ENCODE results near the gene DAB1. TPM values are rescaled to one million over a fixed set of nuclear protein-coding genes. Genes with fewer than 3 reads are reported as not detected.
A peak's percentile ranks its signal among the peaks of the same experiment; 100 is the strongest.

The DAB1 gene
- total RNA-seq, 1 experiment from 2014 or later, result not detected

DNA sequence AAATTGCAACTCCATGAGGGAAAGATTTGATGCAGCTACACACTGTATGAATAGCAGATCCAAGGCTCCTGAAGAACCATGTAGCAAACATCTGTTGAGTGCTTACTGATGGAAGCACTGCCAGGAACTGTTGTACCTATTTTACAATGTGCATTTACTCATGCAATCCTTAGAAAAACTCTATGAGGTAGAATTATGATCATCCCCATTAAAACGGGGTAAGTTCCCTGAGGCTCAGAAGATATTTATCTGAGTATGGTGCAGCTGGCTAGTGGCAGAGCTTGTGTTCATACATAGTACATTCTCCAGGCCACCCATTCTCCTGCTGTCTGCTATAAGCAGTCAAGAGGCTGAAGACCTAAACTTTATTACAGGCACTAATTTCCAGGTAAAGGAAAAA is 403.6 kb downstream of the DAB1 start:
- no peak for DNase-seq (ENCODE audit: low read depth, low spot score)
- in situ Hi-C loops (cut with HindIII; ENCODE audit: low pct_unique_long_range_greater_than_20kb, low sequenced_read_pairs), result no loop called here

- in situ Hi-C loops (cut with HindIII; ENCODE audit: low pct_unique_long_range_greater_than_20kb, low sequenced_read_pairs), result no loop called here
- DNase-seq (ENCODE audit: low read depth, low spot score), result no peak
Measured at GRCh38 chr1:57019236-57019839, 404.5 kb downstream of the DAB1 start.

DNA sequence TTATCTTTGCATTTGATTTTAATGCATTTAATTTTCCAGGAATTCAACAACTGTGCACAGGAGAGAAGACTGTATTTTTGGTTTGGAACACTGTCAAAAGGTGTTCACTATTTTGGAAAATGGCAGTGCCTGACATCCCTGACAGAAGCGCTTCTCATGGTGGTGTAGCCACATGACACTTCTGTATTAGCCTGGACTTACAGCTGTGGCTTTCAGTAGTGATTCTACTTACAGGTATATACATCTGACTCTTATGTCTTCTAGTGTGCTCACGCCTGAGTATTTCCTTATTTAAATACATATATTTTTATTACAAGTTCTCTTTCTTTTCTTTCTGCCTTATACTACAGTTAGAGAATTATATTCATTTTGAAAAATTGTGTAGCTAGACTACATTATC is 405.7 kb downstream of the DAB1 start:
- in situ Hi-C loops (cut with HindIII; ENCODE audit: low pct_unique_long_range_greater_than_20kb, low sequenced_read_pairs), result no loop called here
- DNase-seq (ENCODE audit: low read depth, low spot score), result no peak

DNA sequence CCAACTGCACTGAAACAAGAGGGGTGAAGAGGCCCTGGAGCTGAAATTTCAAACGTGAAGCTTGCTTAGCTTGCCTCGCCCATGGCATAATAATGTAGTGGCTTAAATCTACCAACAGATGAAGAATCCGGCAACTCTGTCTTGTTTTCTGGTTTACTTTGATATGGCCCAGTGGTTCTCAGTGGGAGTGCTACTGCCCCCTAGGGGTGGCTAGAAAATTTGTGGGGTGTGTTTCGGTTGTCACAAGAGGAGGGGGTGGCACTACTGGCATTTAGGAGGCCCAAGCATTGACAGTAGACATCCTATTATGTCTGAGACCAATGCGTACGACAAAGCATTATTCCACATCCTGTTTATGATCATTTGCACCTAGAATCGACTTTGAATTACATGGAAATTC is 406.1 kb downstream of the DAB1 start:
- DNase-seq (ENCODE audit: low read depth, low spot score), result peak; percentile 48
- in situ Hi-C loops (cut with HindIII; ENCODE audit: low pct_unique_long_range_greater_than_20kb, low sequenced_read_pairs), result no loop called here

DNA sequence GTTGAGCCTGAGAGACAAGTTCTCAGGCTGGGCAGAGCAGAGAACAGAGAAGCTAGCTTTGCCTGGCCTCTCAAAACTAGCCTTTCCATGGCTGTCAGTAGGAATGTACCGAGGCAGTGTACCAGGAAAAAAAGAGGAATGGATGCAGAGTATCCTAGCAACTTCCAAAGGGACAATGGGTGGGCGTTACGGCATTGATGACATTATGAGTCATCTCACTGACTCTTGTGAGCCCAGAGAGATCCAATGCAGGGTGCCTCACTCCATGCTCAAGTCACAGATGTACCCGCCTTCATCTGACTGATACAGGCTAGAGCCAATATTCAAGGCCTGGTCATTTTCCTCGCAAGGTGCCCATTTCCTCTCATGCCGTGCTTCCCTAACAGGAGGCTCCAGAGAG is 406.7 kb downstream of the DAB1 start:
- in situ Hi-C loops (cut with HindIII; ENCODE audit: low pct_unique_long_range_greater_than_20kb, low sequenced_read_pairs), result no loop called here
- DNase-seq (ENCODE audit: low read depth, low spot score), result no peak

DNA sequence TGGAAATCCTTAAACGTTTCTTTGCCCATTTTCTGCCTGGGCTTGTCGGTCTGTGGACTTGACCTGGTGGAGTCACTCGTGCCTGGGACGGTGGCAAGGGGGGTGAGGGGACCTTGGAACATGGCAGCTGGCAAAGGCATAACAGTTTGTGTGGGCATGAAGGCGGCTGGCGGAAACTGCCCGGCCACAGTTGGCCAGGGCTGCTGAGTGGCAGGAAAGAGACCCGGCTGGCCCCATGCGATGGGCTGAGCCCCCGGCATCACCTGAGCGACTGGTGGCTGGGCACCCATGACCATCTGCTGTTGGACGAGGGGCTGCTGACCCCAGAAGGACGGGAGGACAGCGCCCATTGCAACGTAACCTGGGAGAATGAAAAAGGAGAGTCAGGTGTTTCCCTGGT is 408.8 kb downstream of the DAB1 start:
- DNase-seq (ENCODE audit: low read depth, low spot score), result no peak
- in situ Hi-C loops (cut with HindIII; ENCODE audit: low pct_unique_long_range_greater_than_20kb, low sequenced_read_pairs), result no loop called here

GRCh38 chr1:57013522-57013921 is 410.3 kb downstream of the DAB1 start:
- in situ Hi-C loops (cut with HindIII; ENCODE audit: low pct_unique_long_range_greater_than_20kb, low sequenced_read_pairs), result no loop called here
- DNase-seq (ENCODE audit: low read depth, low spot score), result no peak

DNA sequence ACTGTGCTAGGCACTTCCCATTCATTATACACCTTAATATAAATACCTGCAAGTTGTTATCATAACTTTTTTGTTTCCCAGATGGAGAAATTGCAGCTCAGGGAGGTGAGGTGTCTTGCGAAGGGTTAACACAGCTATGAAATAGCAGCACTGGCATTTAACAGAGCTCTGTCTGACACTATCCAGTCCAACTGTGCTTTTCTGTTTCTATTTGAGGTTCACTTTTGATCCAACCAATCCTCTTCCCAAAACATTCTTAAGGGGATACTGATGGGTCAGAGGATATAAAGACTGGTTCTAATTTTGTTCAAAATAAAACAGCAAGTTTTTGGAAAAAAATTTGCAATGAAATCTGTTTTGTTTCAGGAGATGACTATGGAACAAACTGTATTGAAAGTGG is 411.5 kb downstream of the DAB1 start:
- in situ Hi-C loops (cut with HindIII; ENCODE audit: low pct_unique_long_range_greater_than_20kb, low sequenced_read_pairs), result no loop called here
- no peak for DNase-seq (ENCODE audit: low read depth, low spot score)

DNA sequence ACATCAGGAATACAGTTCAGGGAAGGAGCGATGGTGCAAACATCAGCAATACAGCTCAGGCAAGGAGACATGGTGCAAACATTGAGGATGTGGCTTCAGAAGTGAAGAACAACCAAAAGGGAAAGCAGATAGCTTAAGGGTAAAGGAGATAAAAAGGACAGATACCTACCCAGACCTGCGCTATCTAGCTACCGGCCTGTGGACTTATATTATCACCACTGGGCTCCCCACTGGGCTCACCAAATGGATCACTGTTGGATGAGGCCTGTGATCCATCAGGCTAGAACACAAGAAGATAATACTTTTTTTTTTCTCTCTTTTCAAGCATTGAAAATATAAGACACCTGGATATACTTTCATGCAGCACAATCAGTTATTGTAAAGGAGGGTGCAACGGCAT is 413.3 kb downstream of the DAB1 start:
- in situ Hi-C loops (cut with HindIII; ENCODE audit: low pct_unique_long_range_greater_than_20kb, low sequenced_read_pairs), result no loop called here
- no peak for DNase-seq (ENCODE audit: low read depth, low spot score)

DNA sequence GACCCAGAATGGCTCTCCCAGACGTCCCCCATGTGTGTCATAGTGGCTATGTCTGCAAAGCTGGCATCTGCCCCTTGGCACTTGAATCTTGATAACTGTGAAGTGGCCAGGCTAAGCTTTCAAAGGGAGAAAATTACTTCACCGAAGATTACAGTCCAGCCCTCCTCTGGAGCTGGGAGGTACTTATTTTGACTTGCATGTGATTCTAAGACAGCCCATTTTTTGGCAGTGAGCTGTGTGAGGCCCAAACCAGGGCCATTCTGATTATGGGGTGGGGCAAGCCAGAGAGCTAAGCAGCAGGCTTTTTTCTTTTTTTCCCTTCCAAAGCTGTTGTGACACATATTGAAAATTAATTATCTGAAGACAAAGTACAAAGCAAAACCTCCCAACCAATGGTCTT is 415.9 kb downstream of the DAB1 start:
- DNase-seq (ENCODE audit: low read depth, low spot score), result no peak
- in situ Hi-C loops (cut with HindIII; ENCODE audit: low pct_unique_long_range_greater_than_20kb, low sequenced_read_pairs), result no loop called here

DNA sequence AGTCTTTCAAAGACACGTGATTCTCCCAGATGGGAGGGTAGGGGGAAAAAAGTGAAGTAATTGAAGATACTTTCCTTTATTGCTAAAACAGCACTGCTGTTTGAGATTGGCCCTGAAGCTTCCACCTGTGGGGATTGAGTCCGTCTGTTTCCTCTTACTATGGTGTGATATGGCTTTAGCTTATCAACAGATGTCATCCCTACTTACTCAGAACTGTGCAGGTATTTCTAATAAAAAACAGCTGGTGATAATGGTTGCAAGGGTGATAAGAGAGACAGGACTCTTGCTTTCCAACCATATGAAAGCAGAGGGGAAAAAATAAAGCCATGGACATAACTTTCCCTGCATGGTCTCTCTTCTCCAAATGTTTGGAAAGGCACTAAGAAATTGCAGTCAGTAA is 416.4 kb downstream of the DAB1 start:
- in situ Hi-C loops (cut with HindIII; ENCODE audit: low pct_unique_long_range_greater_than_20kb, low sequenced_read_pairs), result no loop called here
- DNase-seq (ENCODE audit: low read depth, low spot score), result no peak

- in situ Hi-C loops (cut with HindIII; ENCODE audit: low pct_unique_long_range_greater_than_20kb, low sequenced_read_pairs), result no loop called here
- no peak for DNase-seq (ENCODE audit: low read depth, low spot score)
Measured at GRCh38 chr1:57003398-57004139, 420.3 kb downstream of the DAB1 start.

DNA sequence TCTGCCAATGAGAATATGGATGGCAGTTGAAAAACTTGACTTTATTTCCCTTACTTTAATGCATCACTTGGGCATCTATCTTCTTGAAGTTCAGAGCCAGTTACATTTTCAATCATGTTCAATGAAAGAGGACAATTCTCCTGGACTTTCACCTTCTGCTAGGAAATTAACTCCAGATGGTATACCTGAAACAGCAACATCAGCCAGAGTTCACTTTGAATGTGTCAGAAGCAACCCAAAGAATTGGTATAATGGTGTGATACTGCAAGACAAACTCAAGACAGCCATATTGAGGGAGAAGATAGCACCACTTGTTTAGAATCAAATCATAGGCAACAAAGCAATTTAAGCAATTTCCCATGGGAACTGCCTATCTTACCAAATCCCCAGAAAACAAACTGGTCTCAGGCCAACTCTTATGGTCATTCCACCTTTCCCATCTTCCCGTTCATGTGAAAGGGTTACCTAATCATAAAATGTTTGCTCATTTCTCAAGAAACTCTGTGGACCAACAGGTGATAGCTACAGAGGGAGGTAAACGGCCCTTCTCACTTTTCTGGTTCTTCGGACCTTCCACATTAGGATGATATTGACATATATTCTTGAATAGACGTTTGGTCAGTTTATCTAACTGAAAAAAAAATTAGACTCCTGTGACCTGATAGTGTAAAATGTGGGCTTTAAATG is 428.3 kb downstream of the DAB1 start:
- in situ Hi-C loops (cut with HindIII; ENCODE audit: low pct_unique_long_range_greater_than_20kb, low sequenced_read_pairs), result no loop called here
- DNase-seq (ENCODE audit: low read depth, low spot score), result no peak

GRCh38 chr1:56993475-56993874 is 430.4 kb downstream of the DAB1 start:
- DNase-seq (ENCODE audit: low read depth, low spot score), result no peak
- in situ Hi-C loops (cut with HindIII; ENCODE audit: low pct_unique_long_range_greater_than_20kb, low sequenced_read_pairs), result no loop called here

- no peak for DNase-seq (ENCODE audit: low read depth, low spot score)
- in situ Hi-C loops (cut with HindIII; ENCODE audit: low pct_unique_long_range_greater_than_20kb, low sequenced_read_pairs), result no loop called here
Measured at GRCh38 chr1:56992318-56993125, 431.3 kb downstream of the DAB1 start.

DNA sequence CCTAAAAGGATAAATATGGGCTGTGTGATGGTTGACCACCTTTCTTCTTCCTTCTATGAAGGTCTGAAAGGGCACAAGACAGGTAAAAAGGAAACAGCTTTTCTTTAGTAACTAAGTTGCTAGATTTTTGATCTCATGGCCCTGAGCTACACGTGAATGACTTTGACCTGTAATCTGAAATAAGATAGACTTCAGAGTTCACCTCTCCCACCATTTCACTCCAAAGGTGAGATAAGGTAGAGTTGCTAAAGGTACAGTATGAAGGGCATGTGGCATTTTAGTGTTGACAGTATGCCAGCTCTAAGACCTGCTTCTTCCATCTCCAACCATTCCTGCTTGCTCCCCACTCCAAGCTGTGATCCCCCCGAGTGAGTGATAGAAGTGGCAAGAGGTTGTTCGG is 432.3 kb downstream of the DAB1 start:
- DNase-seq (ENCODE audit: low read depth, low spot score), result no peak
- in situ Hi-C loops (cut with HindIII; ENCODE audit: low pct_unique_long_range_greater_than_20kb, low sequenced_read_pairs), result no loop called here

- in situ Hi-C loops (cut with HindIII; ENCODE audit: low pct_unique_long_range_greater_than_20kb, low sequenced_read_pairs), result no loop called here
- DNase-seq (ENCODE audit: low read depth, low spot score), result no peak
Measured at GRCh38 chr1:56986397-56986796, 437.5 kb downstream of the DAB1 start.

GRCh38 chr1:56985857-56986256 is 438.0 kb downstream of the DAB1 start:
- no peak for DNase-seq (ENCODE audit: low read depth, low spot score)
- in situ Hi-C loops (cut with HindIII; ENCODE audit: low pct_unique_long_range_greater_than_20kb, low sequenced_read_pairs), result no loop called here

Data from SK-MEL-5 (cell line).